Lower lobe of right lung (tissue), 2 donors: ENCODE measurements around the gene STAT1. TPM values are rescaled to one million over a fixed set of nuclear protein-coding genes. Genes with fewer than 3 reads are reported as not detected.
A peak's percentile ranks its signal among the peaks of the same experiment; 100 is the strongest.

Experiments
- ATAC-seq, 2 donors: fragments of 200-7000 bp; cut with Tn5 transposase; one replicate each; pipeline ENCODE4 v1.9.1; 2020 to 2022; ENCODE audit warnings: mild to moderate bottlenecking in 2 of 2, moderate library complexity in 2 of 2
- DNase-seq: peaks from one replicate; pipeline ENCODE4 v3.0.0-alpha.2; 2020
- H3K27ac ChIP-seq: fragments of 200-600 bp; one replicate; pipeline ENCODE4 v1.8.0; 2022
- H3K27me3 ChIP-seq: fragments of 200-600 bp; one replicate; pipeline ENCODE4 v1.8.0; 2022; ENCODE audit warnings: low read depth
- H3K36me3 ChIP-seq: fragments of 200-600 bp; one replicate; pipeline ENCODE4 v1.8.0; 2022; ENCODE audit warnings: mild to moderate bottlenecking
- H3K4me1 ChIP-seq: fragments of 200-600 bp; one replicate; pipeline ENCODE4 v1.8.0; 2022
- H3K4me3 ChIP-seq: fragments of 200-600 bp; one replicate; pipeline ENCODE4 v1.8.0; 2022; ENCODE audit warnings: mild to moderate bottlenecking
- H3K9me3 ChIP-seq: fragments of 200-600 bp; one replicate; pipeline ENCODE4 v1.8.0; 2022
- CTCF ChIP-seq: fragments of 200-600 bp; IDR thresholded peaks from one replicate; pipeline ENCODE4 v1.8.0; 2022; ENCODE audit warnings: antibody characterized with exemption, mild to moderate bottlenecking
- intact Hi-C: fragments of 100-400 bp; cut with DNase I; formaldehyde crosslinking; loops from one replicate; pipeline ENCODE4 v1.11.0; 2022
- total RNA-seq: library from RNA; stranded (reverse); fragmentation: NEBNext Ultra II Directional; extraction: Animal tissue kit (Norgen Biotek cat#: 25700); gene quantifications from one replicate; pipeline ENCODE4 v1.2.1, GENCODE V29; 2021
- donor health status: DM: no; HTN: yes; CAD: no; lungs with severe emphysema.

Gene STAT1
- total RNA-seq, 1 donor from 2014 or later, result 103 TPM

GRCh38 chr2:190948671-190949070, 65.3 kb downstream of the STAT1 start:
- intact Hi-C loops, result no loop called here
- no peak for DNase-seq
- Histone ChIP-seq H3K36me3 (no peaks in the 10 kb centered on the region), H3K4me1 (peaks cover 31% of the 10 kb centered on the region), H3K27me3 (no peaks in the 10 kb centered on the region), H3K27ac (peak overlapping the region; percentile 73), H3K9me3 (no peaks in the 10 kb centered on the region), H3K4me3 (no peak overlapping the region)
- TF ChIP-seq CTCF, result no peak
- ATAC-seq, result peak; percentile 23 to 47

- H3K4me1 ChIP-seq, result peaks cover 31% of the 10 kb centered on the region
- H3K27me3 ChIP-seq, result no peaks in the 10 kb centered on the region
- ATAC-seq (peak; percentile 79 to 84), DNase-seq (no peak)
- intact Hi-C loops, result no loop called here
- H3K9me3 ChIP-seq, result no peaks in the 10 kb centered on the region
- H3K36me3 ChIP-seq, result no peaks in the 10 kb centered on the region
- peak overlapping the region; percentile 73 for H3K27ac ChIP-seq
- H3K4me3 ChIP-seq, result peak overlapping the region; percentile 7
- no peak for TF ChIP-seq CTCF
Observed at GRCh38 chr2:190947711-190948251, 66.2 kb downstream of the STAT1 start.

- ATAC-seq (peak; percentile 63 to 73), DNase-seq (no peak)
- TF ChIP-seq CTCF, result no peak
- no peaks in the 10 kb centered on the region for H3K9me3 ChIP-seq
- intact Hi-C loops, result no loop called here
- H3K36me3 ChIP-seq, result no peaks in the 10 kb centered on the region
- peaks cover 31% of the 10 kb centered on the region for H3K4me1 ChIP-seq
- H3K27ac ChIP-seq, result peak overlapping the region; percentile 73
- H3K4me3 ChIP-seq, result no peak overlapping the region
- no peaks in the 10 kb centered on the region for H3K27me3 ChIP-seq
Observed at GRCh38 chr2:190947141-190947540, 66.8 kb downstream of the STAT1 start.

GRCh38 chr2:190943706-190944105, 70.3 kb downstream of the STAT1 start:
- H3K9me3 ChIP-seq, result no peaks in the 10 kb centered on the region
- ATAC-seq (no peak), DNase-seq (no peak)
- no peaks in the 10 kb centered on the region for H3K27me3 ChIP-seq
- no peak for TF ChIP-seq CTCF
- intact Hi-C loops, result no loop called here
- H3K4me3 ChIP-seq, result no peak overlapping the region
- H3K36me3 ChIP-seq, result no peaks in the 10 kb centered on the region
- no peak overlapping the region for H3K27ac ChIP-seq
- H3K4me1 ChIP-seq, result peaks cover 50% of the 10 kb centered on the region

- no peaks in the 10 kb centered on the region for H3K36me3 ChIP-seq
- no peak for DNase-seq
- intact Hi-C loops, result no loop called here
- ATAC-seq, result peak in 1 of 2 donors; percentile 25
- no peak for TF ChIP-seq CTCF
- no peak overlapping the region for H3K4me3 ChIP-seq
- no peak overlapping the region for H3K27ac ChIP-seq
- H3K9me3 ChIP-seq, result no peaks in the 10 kb centered on the region
- no peaks in the 10 kb centered on the region for H3K27me3 ChIP-seq
- peaks cover 46% of the 10 kb centered on the region for H3K4me1 ChIP-seq
Observed at GRCh38 chr2:190942697-190943096, 71.3 kb downstream of the STAT1 start.
